Stimulated activated naive CD4-positive, alpha-beta T cell (primary cell): ENCODE results near the gene TGFB2.

Experiments used
- DNase-seq, 6 experiments: peaks; one replicate each; lab custom pipeline; 2025; lab: John Stamatoyannopoulos, UW

The TGFB2 gene

DNA sequence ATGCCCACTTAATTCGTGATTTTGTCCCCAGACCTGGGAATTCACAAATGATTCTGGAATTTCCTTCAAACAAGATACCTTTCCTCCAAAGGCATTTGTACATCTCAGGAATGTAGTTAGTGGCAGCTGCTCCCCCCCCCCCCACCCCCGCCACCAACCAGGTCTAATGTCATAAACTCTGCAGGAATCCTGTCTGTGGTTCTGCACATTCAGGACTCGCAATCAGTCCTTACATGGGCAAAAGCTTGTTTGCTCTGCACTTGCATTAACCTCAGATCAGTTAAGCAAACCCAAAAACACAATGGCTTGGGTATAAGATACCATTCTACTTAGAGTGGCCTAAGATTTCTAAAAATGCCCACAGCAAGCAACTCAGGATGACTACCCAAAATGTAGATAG lies 143.8 kb downstream of the TGFB2 start:
- no peak for DNase-seq

DNA sequence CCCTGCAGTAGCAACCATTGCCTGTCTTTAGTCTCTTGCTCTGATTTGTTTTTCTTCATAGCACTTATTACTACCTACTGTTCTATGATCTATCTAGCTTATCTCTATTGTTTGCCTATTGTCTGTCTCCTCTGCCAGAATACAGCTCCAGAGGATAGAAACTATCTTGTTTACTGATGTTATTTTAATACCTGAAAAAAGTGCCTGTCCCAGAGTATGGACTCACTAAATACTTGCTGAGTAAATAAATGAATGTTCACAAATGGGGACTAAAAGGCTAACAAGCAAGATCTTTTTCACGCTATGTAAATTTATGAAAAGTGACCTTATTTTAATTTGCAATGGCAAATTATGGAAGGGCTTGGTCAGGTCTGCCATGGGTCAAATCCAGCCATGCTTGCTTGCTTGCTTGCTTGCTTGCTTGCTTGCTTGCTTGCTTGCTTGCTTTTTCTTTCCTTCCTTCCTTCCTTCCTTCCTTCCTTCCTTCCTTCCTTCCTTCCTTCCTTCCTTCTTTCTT lies 145.3 kb downstream of the TGFB2 start:
- DNase-seq, result no peak

DNA sequence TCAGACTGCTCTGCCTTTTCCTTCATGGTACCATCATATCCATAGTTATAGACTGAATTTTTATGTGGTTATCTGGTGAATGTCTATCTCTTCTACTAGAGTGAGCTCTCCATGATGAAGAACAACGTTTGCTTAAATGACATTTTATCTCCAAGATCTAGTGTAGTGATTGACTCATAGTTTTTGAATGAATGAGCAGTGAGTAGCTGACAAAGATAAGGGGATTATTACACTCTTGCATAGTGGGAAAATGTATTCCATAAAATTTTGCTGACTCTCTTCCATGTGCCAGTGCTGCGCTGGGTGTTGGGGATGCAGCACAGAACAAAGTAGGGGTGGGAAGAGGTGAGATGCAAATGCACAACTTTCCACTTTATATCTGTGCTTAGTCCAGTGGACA lies 147.7 kb downstream of the TGFB2 start:
- no peak for DNase-seq

DNA sequence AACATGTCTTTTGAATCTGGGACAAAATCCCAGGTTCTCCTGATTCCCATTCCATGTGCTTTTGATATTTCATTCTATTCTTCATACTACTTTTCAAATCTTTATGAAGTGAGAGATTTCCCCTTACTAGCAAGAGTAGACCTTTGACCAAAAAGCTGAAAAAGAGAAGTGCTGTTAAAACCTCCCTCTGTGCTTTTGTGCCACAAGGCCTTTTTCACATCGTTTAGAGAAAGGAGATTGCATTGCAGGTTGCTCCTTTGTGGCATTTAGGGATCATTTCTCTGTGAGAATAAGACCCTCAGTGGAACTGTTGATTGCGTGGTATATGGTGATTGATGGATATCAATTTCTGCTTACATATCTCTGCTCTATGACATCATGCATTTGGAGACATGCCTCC lies 148.8 kb downstream of the TGFB2 start:
- DNase-seq, result no peak
